Chondrocyte (in vitro differentiated cells): ENCODE data around the gene MS4A6A. TPM values are rescaled to one million over a fixed set of nuclear protein-coding genes. Genes with fewer than 3 reads are reported as not detected.

Source experiments
- DNase-seq: peaks from one replicate; pipeline ENCODE4 v3.0.0; 2021; ENCODE audit warnings: mixed read lengths, low spot score
- H3K27ac Mint-ChIP-seq: one replicate; pipeline ENCODE4 v1.8.0; 2021; ENCODE audit warnings: mild to moderate bottlenecking, moderate library complexity, mixed read lengths; ENCODE audit not compliant: unreplicated experiment
- H3K27me3 Mint-ChIP-seq: 2 replicates; pipeline ENCODE4 v1.8.0; 2021; ENCODE audit warnings: low read depth, mixed read lengths
- H3K36me3 Mint-ChIP-seq: 2 replicates; pipeline ENCODE4 v1.8.0; 2021; ENCODE audit warnings: low read depth, mixed read lengths
- H3K4me1 Mint-ChIP-seq: 2 replicates; pipeline ENCODE4 v1.8.0; 2021; ENCODE audit warnings: low read depth, mild to moderate bottlenecking, mixed read lengths
- H3K4me3 Mint-ChIP-seq: one replicate; pipeline ENCODE4 v1.8.0; 2021; ENCODE audit warnings: mild to moderate bottlenecking, moderate library complexity, mixed read lengths; ENCODE audit not compliant: unreplicated experiment
- H3K9me3 Mint-ChIP-seq: 2 replicates; pipeline ENCODE4 v1.8.0; 2021; ENCODE audit warnings: low read depth, mixed read lengths
- total RNA-seq: library from RNA; stranded (reverse); gene quantifications from 3 replicates; pipeline ENCODE4 v1.2.1, GENCODE V29; 2021
- TF ChIP-seq, protein P1 (sequence below): fragments of 200-600 bp; sonication (generic); IDR thresholded peaks from 2 replicates; pipeline ENCODE4 v1.5.0; 2021; ENCODE audit warnings: antibody characterized with exemption, mild to moderate bottlenecking, moderate library complexity

Gene MS4A6A
- total RNA-seq, 1 donor from 2014 or later: not detected

DNA sequence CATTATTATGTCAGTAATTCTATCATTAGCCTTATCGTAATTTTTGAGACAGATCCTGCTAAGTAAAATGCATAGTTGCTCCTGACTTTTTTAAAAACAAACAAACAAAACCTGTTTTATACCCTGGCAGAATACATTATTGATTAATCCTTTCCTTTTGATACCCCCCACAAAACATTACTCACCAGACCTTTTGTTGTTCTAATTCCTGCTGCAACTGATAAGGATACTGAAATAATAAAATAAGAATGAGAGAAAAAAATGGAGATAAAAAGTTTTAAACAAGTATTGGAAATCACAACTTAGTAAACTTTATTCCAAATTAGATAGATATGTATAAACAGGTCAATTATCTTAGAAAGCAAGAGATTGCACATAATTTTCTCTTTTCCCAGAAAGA is 31.5 kb upstream of the MS4A6A start:
- TF ChIP-seq, protein P1, sequence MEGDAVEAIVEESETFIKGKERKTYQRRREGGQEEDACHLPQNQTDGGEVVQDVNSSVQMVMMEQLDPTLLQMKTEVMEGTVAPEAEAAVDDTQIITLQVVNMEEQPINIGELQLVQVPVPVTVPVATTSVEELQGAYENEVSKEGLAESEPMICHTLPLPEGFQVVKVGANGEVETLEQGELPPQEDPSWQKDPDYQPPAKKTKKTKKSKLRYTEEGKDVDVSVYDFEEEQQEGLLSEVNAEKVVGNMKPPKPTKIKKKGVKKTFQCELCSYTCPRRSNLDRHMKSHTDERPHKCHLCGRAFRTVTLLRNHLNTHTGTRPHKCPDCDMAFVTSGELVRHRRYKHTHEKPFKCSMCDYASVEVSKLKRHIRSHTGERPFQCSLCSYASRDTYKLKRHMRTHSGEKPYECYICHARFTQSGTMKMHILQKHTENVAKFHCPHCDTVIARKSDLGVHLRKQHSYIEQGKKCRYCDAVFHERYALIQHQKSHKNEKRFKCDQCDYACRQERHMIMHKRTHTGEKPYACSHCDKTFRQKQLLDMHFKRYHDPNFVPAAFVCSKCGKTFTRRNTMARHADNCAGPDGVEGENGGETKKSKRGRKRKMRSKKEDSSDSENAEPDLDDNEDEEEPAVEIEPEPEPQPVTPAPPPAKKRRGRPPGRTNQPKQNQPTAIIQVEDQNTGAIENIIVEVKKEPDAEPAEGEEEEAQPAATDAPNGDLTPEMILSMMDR: no peak
- no peak overlapping the region for H3K4me3 Mint-ChIP-seq
- no peak for DNase-seq
- H3K27ac Mint-ChIP-seq: no peak overlapping the region
- no peaks in the 10 kb centered on the region for H3K36me3 Mint-ChIP-seq
- H3K9me3 Mint-ChIP-seq: no peaks in the 10 kb centered on the region
- peaks cover 8% of the 10 kb centered on the region for H3K27me3 Mint-ChIP-seq
- no peaks in the 10 kb centered on the region for H3K4me1 Mint-ChIP-seq

DNA sequence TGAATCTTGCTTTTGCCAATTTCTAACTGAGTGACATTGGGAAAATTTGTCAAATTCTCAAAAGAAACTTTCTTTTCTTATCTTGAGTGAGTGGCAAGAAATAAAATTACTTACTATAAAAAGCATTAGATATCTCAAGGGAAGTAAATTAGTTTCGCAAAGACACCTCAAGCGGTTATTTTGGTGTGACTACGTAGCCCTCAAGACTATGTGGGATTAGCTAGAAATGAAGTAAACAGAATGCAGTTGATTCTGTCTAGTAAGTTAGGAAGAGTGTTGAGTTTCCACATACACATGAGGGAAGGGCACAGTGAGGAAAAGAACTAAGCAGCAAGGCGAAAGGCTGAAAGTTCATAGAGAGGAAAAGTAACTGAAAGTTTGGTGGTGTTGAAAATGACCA is 28.3 kb upstream of the MS4A6A start:
- Mint-ChIP-seq H3K36me3 (no peaks in the 10 kb centered on the region), H3K4me3 (no peak overlapping the region), H3K4me1 (no peaks in the 10 kb centered on the region), H3K9me3 (no peaks in the 10 kb centered on the region), H3K27me3 (peaks cover 8% of the 10 kb centered on the region), H3K27ac (no peak overlapping the region)
- TF ChIP-seq, protein P1: no peak
- DNase-seq: no peak

DNA sequence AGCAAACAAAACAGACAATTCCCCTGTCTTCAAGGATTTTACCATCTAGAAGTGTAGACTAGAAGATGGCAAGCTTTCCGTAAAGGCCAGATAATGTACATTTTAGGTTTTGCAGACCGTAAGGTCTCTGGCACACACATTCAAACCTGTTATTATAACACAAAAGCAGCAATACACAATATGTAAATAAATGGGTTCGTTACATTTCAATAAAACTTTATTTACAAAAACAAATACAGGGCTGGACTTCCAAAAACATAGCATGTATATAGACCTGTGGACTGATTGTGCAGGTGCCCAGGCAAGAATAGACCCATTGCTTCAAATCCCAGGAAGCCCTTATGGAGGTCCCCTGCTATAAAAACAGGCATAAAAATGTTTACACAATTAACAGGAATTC is 27.1 kb upstream of the MS4A6A start:
- no peak for DNase-seq
- no peak overlapping the region for H3K4me3 Mint-ChIP-seq
- no peaks in the 10 kb centered on the region for H3K4me1 Mint-ChIP-seq
- no peaks in the 10 kb centered on the region for H3K9me3 Mint-ChIP-seq
- H3K27me3 Mint-ChIP-seq: peaks cover 7% of the 10 kb centered on the region
- TF ChIP-seq, protein P1: no peak
- H3K36me3 Mint-ChIP-seq: no peaks in the 10 kb centered on the region
- H3K27ac Mint-ChIP-seq: no peak overlapping the region

DNA sequence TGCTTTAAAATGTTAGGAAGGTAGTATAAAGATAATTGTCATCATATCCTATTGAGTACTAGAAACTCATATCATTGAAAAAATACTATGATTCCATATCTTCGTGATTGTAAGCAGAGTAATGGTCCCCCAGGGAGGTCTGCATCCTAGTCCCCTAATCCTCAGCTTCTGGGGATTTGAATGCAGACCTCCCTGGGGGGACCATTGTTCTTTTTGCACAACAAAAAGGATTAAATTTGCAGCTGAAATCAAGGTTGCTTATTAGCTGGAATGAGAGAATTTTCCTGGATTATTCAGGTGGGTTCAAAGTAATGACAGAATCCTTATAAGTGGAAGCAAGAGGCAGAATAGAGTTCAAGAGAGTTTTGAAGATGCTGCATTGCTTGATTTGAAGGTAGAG is 26.1 kb upstream of the MS4A6A start:
- DNase-seq: no peak
- Mint-ChIP-seq H3K27me3 (peaks cover 7% of the 10 kb centered on the region), H3K4me1 (no peaks in the 10 kb centered on the region), H3K9me3 (no peaks in the 10 kb centered on the region), H3K27ac (no peak overlapping the region), H3K36me3 (no peaks in the 10 kb centered on the region), H3K4me3 (no peak overlapping the region)
- TF ChIP-seq, protein P1: no peak

DNA sequence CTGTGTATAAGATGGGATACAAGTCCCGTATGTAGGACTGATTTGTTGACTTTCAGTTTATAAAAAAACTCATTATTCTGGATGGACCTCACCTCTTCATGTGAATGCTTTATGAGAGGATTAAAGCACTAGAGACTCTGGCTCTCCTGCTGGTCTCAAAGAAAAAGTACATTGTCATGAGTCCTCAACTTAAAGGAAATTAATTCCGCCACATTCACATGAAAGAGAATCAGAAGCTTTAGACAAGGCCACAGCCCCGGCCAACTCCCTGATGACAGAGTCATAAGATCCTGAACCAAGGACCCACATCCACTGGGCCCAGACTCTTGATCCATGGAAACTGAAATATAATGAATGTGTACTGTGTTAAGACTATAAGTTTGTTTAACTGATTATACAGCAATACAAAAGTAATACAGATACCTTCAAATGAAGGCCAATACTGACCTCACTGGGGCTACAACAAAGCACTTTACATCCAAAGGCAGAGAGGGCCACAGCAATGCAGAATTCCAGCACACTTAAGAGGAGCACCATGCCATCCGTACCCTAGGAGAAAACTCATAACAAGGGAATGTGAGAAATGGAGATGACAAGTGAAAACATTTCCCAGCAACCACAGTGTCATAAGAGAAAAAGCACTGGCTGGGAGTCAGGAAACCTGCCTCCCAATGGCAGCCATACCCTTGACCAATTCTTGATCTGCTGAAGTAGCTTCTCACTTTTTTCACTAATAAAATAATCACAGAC is 25.4 kb upstream of the MS4A6A start:
- TF ChIP-seq, protein P1: no peak
- Mint-ChIP-seq H3K4me3 (no peak overlapping the region), H3K27ac (no peak overlapping the region), H3K27me3 (peaks cover 7% of the 10 kb centered on the region), H3K9me3 (no peaks in the 10 kb centered on the region), H3K4me1 (no peaks in the 10 kb centered on the region), H3K36me3 (no peaks in the 10 kb centered on the region)
- DNase-seq: no peak
